ENCODE data around the gene HNF1A.
"Not testable (repeated sequence)": the region's sequence is repeated elsewhere in the genome, so short reads cannot be mapped to it uniquely, and the experiment has no call there.

The HNF1A gene

GRCh38 chr12:120978296-120979219 is at the start of gene HNF1A:
TSS of gene HNF1A (plus strand) at chr12:120978543. CDS start at chr12:120978769, 226 bp downstream.
- no peak for DNase-seq

- DNase-seq = no peak
Measured at GRCh38 chr12:120928864-120929652, 49.3 kb upstream of the HNF1A start.

GRCh38 chr12:120930032-120930431 is 48.3 kb upstream of the HNF1A start:
- no peak for DNase-seq

- no peak for DNase-seq
Measured at GRCh38 chr12:120932058-120932457, 46.3 kb upstream of the HNF1A start.

- DNase-seq = no peak
Measured at GRCh38 chr12:120932956-120933526, 45.3 kb upstream of the HNF1A start.

GRCh38 chr12:120933786-120934185 is 44.6 kb upstream of the HNF1A start:
- no peak for DNase-seq

GRCh38 chr12:120936197-120936596 is 42.1 kb upstream of the HNF1A start:
- DNase-seq = peak in 3 of 51 donors; percentile 4 to 31 (median 5)

- no peak for DNase-seq
Measured at GRCh38 chr12:120938496-120938895, 39.8 kb upstream of the HNF1A start.

- DNase-seq = peak in 22 of 51 donors; percentile 1 to 33 (median 12)
Measured at GRCh38 chr12:120939523-120939922, 38.8 kb upstream of the HNF1A start.

GRCh38 chr12:120940006-120940405 is 38.3 kb upstream of the HNF1A start:
- DNase-seq = no peak

GRCh38 chr12:120940799-120941198 is 37.5 kb upstream of the HNF1A start:
- DNase-seq = no peak

GRCh38 chr12:120941412-120941811 is 36.9 kb upstream of the HNF1A start:
- DNase-seq = no peak

GRCh38 chr12:120941846-120942405 is 36.4 kb upstream of the HNF1A start:
- DNase-seq = no peak

GRCh38 chr12:120943482-120943881 is 34.9 kb upstream of the HNF1A start:
- no peak for DNase-seq

GRCh38 chr12:120944645-120945217 is 33.6 kb upstream of the HNF1A start:
- peak in 7 of 51 donors; percentile 1 to 15 (median 5) for DNase-seq

- not testable (repeated sequence) for DNase-seq
Measured at GRCh38 chr12:120945516-120945915, 32.8 kb upstream of the HNF1A start.

- DNase-seq = not testable (repeated sequence)
Measured at GRCh38 chr12:120950260-120950799, 28.0 kb upstream of the HNF1A start.

- DNase-seq = no peak
Measured at GRCh38 chr12:120950807-120951206, 27.5 kb upstream of the HNF1A start.

- DNase-seq = no peak
Measured at GRCh38 chr12:120955232-120955631, 23.1 kb upstream of the HNF1A start.

- no peak for DNase-seq
Measured at GRCh38 chr12:120956579-120957300, 21.6 kb upstream of the HNF1A start.
